ENCODE results near the gene LAMP2.
A peak's percentile ranks its signal among the peaks of the same experiment; 100 is the strongest.

The LAMP2 gene

DNA sequence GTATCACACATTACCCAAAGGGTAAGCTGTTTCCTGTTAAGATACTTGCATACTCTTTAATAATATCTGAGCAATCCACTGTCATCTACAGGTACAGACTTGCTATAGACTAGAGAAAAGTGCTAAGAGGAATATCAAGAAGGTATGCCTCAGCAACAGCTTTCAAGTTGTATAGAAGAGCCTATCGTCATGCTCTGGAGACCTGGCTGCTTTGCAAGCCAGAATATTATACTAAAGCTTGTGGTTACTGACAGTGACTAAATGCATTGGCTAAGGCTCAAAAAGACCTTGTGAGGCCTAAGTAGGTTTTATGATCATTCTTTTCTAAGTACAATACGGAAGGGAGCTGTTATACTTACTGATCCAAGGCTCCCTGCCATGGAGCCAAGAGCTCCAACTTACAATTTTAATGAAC is 11.3 kb downstream of the LAMP2 start:
- DNase-seq (ENCODE audit: low read depth, low spot score) = no peak

DNA sequence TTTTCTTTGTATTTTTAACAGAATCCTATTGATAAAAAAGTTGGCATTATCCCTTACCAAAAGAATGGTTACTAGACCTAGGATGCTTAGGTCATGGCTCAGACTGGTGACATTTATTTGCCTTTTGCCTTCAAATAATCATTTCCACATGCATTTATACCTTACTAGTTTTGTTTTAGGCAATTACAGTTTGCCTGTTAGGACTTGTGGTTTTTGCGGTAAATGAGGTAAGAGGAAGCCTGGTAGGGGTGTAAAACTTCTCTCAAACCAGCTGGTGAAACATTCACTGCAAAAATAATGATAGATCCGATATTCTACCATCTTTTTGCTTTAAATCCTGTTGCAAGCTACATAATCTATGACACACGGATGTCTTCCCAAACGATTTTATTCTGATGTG is 12.1 kb downstream of the LAMP2 start:
- DNase-seq (ENCODE audit: low read depth, low spot score) = no peak

GRCh38 chrX:120453985-120454384 is 15.1 kb downstream of the LAMP2 start:
- no peak for DNase-seq (ENCODE audit: low read depth, low spot score)

- peak; percentile 1 for DNase-seq (ENCODE audit: low read depth, low spot score)
Measured at GRCh38 chrX:120452131-120452530, 17.0 kb downstream of the LAMP2 start.

GRCh38 chrX:120450163-120450562 is 18.9 kb downstream of the LAMP2 start:
- DNase-seq (ENCODE audit: low read depth, low spot score) = no peak

DNA sequence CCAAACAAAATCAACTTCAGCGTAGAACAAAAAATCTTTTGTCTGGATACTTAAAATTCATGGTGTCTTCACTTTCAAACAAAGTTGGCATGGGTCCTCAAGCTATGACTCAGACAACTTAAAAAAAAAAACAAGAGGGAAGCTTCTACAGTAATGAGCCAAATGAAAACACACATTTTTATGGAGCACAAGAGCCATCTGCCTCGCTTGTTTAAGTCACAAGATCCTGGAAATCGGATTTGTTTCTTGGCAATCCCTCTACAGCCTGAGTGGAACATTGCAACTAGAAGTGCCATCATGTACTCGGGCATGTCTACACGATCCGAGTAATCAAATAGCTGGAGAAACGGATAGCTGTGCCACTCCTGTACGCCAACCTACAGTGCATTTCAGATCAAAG is 22.6 kb downstream of the LAMP2 start:
- DNase-seq (ENCODE audit: low read depth, low spot score) = no peak

- no peak for DNase-seq (ENCODE audit: low read depth, low spot score)
Measured at GRCh38 chrX:120439921-120440320, 29.2 kb downstream of the LAMP2 start.

DNA sequence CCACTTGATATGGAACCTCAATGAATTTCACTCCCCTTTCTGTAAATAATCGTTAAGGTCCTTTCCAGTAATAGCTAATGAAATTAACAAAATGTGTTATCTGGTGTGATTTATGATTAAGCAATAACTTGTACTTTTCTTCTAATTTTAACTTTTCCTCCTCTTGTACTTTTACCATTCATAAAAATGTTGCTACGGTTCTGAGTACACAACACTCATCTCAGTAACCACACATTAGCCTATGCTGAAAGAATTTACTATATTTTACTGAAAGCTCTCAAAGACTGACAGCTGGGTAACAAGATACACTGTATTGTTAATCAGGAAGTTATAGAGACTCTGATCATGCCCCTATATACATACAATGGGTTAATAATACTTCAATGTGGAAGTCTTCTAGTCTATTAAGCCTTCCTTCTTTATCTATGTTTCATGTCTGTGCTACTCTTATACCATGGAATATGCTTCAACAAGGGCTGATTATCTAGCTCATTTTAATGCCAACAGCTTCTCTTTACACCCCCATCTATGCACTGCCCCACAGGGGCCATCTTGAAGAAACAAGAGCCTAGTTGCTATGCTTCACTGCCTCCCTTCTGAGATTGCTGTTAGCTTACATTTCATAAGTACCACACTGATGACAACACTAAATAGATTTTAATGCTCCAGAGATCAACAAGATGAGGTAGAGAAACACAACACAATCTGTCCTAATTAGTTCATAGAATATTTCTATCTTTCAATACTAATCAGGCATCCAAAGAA is 39.1 kb downstream of the LAMP2 start:
- no peak for DNase-seq (ENCODE audit: low read depth, low spot score)

- DNase-seq (ENCODE audit: low read depth, low spot score) = no peak
Measured at GRCh38 chrX:120428309-120428708, 40.8 kb downstream of the LAMP2 start.

DNA sequence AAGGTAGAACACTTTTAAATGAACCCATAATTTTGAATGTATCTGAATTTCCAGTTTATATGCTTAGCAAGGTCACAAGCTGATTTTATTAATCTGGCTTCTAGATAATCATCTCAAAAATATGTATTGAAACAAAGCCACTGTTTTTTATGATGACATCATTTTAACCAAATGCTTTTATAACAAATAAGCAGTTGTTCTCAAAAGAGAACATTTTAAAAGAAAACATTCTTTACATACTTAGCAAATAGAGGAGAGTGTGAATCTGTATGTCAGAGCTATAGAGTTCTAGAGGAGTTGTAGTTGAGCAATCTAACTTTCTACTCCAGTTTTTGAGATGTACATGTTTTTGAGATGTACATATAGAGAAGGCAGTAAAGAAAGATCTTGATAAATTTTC is 42.5 kb downstream of the LAMP2 start:
- no peak for DNase-seq (ENCODE audit: low read depth, low spot score)

DNA sequence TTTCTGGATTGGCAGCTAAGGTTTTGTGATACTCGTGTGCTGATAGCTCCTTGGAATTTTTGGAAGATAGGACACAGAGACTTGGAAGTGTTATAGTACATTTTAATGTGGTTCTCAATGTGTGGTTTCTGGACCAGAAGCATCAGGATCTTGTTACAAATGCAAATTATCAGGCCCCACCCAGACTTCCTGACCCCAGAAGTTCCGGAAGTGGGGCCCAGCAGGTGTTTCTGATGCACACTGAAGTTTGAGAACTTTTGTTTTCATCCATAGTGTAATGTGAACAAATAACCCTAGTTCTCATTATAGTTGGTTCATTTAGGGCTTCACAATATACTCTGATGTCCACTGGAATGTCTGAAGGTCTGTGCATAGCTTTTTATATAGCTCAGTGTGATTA is 49.6 kb downstream of the LAMP2 start:
- DNase-seq (ENCODE audit: low read depth, low spot score) = no peak

DNA sequence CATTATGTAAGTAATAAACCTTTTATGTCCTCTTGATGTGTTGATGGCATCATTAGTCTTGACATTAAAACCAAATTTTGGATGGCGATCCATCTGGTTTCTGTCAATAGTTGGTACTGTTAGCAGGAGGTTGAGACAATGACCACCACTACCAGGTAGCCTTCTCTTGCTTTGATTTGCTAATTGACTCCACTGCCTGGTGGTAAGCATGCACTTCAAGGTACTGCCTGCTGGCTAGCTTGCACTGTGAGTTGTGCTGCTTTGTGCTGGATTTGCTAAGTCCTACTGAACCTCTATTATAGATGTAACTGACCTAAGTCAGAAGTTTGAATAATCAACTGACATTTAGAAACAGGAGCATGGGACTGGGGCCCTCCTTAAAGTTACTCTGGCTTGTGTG is 60.9 kb downstream of the LAMP2 start:
- DNase-seq (ENCODE audit: low read depth, low spot score) = no peak

GRCh38 chrX:120406638-120407037 is 62.5 kb downstream of the LAMP2 start:
- DNase-seq (ENCODE audit: low read depth, low spot score) = no peak

- no peak for DNase-seq (ENCODE audit: low read depth, low spot score)
Measured at GRCh38 chrX:120402369-120402768, 66.7 kb downstream of the LAMP2 start.

- no peak for DNase-seq (ENCODE audit: low read depth, low spot score)
Measured at GRCh38 chrX:120401301-120401700, 67.8 kb downstream of the LAMP2 start.

- peak; percentile 9 for DNase-seq (ENCODE audit: low read depth, low spot score)
Measured at GRCh38 chrX:120380699-120381098, 88.4 kb downstream of the LAMP2 start.

DNA sequence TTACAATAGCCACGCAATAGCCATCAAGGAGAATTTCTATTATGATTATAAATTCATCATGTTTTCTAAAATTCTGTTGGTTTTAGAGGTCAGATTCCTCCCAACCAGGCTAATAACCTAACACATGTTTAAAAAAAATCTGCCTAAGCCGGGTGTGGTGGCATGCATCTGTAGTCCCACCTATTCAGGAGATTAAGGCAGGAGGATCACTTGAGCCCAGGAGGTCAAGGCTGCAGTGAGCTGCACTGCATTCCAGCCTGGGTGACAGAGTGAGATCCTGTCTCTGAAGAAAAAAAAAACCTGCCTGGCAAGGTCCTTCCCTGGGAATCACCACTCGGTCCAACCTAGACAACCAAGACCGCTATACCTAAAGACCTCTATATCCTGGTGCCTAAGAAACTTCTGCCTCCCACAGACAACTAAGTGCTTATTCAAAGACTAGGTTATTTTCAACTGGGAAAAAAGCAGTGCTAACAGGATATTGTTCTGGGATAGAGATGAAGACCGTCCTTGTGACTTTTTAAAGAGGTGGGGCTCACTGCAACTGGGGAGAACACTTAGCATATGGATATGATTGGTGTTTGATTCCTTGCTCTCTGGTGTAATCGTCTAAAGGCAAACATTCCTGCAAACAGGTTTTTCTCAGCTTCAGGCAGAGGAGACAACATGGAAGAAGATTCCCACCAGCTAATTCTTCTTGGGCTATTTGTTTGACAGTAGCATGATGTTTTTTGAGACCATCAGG is 89.0 kb downstream of the LAMP2 start:
- DNase-seq (ENCODE audit: low read depth, low spot score) = no peak

DNA sequence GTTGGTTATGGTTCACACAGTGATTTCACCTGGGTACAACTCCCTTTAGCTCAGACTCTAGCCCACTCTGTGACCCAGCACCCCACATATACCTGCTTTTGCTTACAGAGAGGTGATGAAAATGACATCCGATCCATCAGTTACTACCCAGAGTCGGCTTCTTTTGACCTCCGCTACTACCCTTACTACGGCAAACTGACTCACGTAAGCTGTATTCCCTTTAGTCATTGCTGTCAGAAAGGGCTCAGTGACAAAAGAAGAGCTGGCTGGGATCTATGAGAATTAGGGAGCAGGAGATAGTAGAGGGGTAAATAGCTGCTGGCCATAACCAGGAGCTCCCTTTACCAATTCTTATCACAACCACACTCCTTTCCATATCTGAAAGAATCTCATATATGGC is 90.5 kb downstream of the LAMP2 start:
- no peak for DNase-seq (ENCODE audit: low read depth, low spot score)

Measured in iPS DF 19.7 (cell line).